ENCODE data around the gene MYBBP1A.

The MYBBP1A gene

DNA sequence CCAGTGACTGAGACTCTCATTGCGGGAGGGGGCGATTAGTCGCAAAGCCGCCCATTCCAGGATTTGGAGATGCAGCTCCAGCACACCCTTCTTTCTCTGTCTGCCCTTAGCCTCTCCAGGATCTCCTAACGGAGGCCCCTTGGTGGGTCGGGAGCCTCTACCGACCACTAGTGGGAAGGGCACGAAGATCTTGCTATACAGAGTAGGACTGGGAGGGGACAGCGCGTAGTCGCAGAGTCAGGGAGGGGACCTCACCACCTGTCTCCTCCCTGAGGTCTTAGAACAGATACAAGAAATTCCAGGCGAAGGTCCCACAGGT is 28.6 kb upstream of the MYBBP1A start:
- no peak for TF ChIP-seq NFIC (IDR thresholded peaks at IDR 0.05)
- no peak for TF ChIP-seq TEAD4 (IDR thresholded peaks at IDR 0.05)
- TF ChIP-seq CEBPB (IDR thresholded peaks at IDR 0.05) = no peak
- TF ChIP-seq, protein P1, sequence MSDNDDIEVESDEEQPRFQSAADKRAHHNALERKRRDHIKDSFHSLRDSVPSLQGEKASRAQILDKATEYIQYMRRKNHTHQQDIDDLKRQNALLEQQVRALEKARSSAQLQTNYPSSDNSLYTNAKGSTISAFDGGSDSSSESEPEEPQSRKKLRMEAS (IDR thresholded peaks at IDR 0.05) = no peak
- TF ChIP-seq EGR1 (IDR thresholded peaks at IDR 0.05) = no peak
- TF ChIP-seq TCF12 (IDR thresholded peaks at IDR 0.05; ENCODE audit: low read depth) = no peak

DNA sequence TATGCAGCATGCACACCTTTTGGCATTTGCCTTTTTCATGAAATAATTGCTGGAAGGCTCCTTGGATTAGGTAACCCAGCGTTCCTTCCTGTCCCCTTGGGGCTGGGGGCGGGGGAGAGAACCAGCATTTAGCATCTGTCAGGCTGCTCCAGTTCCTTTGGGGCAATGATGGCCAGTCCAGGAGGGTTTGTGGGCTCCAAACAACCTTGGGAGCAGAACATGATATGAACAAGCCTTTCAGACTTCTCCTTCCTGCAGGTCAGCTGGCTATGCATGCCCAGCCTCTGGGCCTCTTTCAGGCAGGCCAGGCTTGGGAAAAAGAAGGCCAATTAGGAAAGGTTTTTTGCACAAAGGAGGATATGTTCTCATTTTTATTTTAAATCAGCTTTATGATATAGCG is 28.0 kb upstream of the MYBBP1A start:
- TF ChIP-seq REST (IDR thresholded peaks at IDR 0.05; ENCODE audit: low read depth) = no peak
- TF ChIP-seq TCF12 (IDR thresholded peaks at IDR 0.05; ENCODE audit: low read depth) = no peak
- no peak for TF ChIP-seq EGR1 (IDR thresholded peaks at IDR 0.05)

DNA sequence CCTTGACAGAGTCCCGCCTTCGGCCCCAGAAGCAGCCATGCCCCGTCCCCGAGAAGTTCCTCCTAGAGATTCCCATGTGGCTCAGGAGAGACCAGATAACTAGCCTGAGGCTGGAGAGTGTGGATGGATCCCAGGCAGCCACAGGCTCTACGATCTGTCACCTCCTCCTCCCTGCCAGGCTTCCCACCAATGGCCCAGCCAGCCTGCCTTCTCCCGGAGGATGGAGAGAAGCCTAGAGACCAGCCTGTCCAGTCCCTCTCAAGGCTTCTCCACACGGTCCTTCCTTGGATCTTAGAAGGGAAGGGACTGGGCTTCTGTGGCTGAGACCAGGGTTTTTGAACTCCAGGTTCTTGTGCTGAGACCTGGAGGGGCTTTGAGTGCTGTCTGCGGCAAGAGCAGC is 27.5 kb upstream of the MYBBP1A start:
- no peak for TF ChIP-seq FOXM1 (IDR thresholded peaks at IDR 0.05; ENCODE audit: borderline replicate concordance, low read depth)
- no peak for TF ChIP-seq EP300 (IDR thresholded peaks at IDR 0.05; ENCODE audit: borderline replicate concordance)
- no peak for TF ChIP-seq TEAD4 (IDR thresholded peaks at IDR 0.05)
- no peak for TF ChIP-seq CREB1 (IDR thresholded peaks at IDR 0.05; ENCODE audit: low read depth)
- TF ChIP-seq CEBPB (IDR thresholded peaks at IDR 0.05) = no peak
- TF ChIP-seq TAF1 (IDR thresholded peaks at IDR 0.05; ENCODE audit: low read depth) = no peak
- TF ChIP-seq EGR1 (IDR thresholded peaks at IDR 0.05) = no peak
- TF ChIP-seq, protein P1 (IDR thresholded peaks at IDR 0.05) = no peak
- TF ChIP-seq TCF12 (IDR thresholded peaks at IDR 0.05; ENCODE audit: low read depth) = no peak

DNA sequence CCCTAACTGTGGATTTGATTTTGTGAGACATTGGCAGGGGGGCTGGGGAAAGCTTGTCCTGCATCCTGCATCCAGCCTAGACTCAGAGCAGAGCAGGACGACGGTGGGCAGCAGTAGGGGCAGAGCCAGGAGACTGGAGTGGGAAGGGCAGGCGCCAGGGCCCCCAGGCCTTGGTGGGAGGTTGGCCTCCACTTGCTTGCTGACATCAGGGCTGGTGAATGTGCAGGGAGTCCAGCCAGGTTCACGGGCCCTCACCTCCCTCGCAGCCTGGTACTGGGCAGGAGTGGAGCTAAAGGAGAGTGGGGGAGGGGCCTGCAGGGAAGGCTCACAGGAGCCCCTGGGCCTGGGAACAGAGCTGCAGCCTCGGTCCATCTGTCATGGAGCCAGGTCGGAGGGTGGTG is 26.9 kb upstream of the MYBBP1A start:
- TF ChIP-seq CEBPB (IDR thresholded peaks at IDR 0.05) (no peak), CREB1 (IDR thresholded peaks at IDR 0.05; ENCODE audit: low read depth) (no peak), TCF12 (IDR thresholded peaks at IDR 0.05; ENCODE audit: low read depth) (no peak), YY1 (IDR thresholded peaks at IDR 0.05; ENCODE audit: low read depth) (no peak), EP300 (IDR thresholded peaks at IDR 0.05; ENCODE audit: borderline replicate concordance) (no peak), FOXM1 (IDR thresholded peaks at IDR 0.05; ENCODE audit: borderline replicate concordance, low read depth) (no peak), RAD21 (IDR thresholded peaks at IDR 0.05; ENCODE audit: low read depth) (no peak), TAF1 (IDR thresholded peaks at IDR 0.05; ENCODE audit: low read depth) (no peak), ZBTB7A (IDR thresholded peaks at IDR 0.05; ENCODE audit: low read depth) (no peak), EGR1 (IDR thresholded peaks at IDR 0.05) (no peak)
- TF ChIP-seq, protein P2, sequence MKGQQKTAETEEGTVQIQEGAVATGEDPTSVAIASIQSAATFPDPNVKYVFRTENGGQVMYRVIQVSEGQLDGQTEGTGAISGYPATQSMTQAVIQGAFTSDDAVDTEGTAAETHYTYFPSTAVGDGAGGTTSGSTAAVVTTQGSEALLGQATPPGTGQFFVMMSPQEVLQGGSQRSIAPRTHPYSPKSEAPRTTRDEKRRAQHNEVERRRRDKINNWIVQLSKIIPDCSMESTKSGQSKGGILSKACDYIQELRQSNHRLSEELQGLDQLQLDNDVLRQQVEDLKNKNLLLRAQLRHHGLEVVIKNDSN (IDR thresholded peaks at IDR 0.05) = no peak
- TF ChIP-seq, protein P1 (IDR thresholded peaks at IDR 0.05) = no peak

- no peak for TF ChIP-seq CEBPB (IDR thresholded peaks at IDR 0.05)
- no peak for TF ChIP-seq NFIC (IDR thresholded peaks at IDR 0.05)
- TF ChIP-seq ZBTB7A (IDR thresholded peaks at IDR 0.05; ENCODE audit: low read depth) = no peak
- no peak for TF ChIP-seq CREB1 (IDR thresholded peaks at IDR 0.05; ENCODE audit: low read depth)
- no peak for TF ChIP-seq TCF12 (IDR thresholded peaks at IDR 0.05; ENCODE audit: low read depth)
- TF ChIP-seq, protein P2 (IDR thresholded peaks at IDR 0.05) = no peak
- no peak for TF ChIP-seq EGR1 (IDR thresholded peaks at IDR 0.05)
- no peak for TF ChIP-seq TEAD4 (IDR thresholded peaks at IDR 0.05)
- TF ChIP-seq, protein P1 (IDR thresholded peaks at IDR 0.05) = no peak
- no peak for TF ChIP-seq FOXM1 (IDR thresholded peaks at IDR 0.05; ENCODE audit: borderline replicate concordance, low read depth)
- no peak for TF ChIP-seq YY1 (IDR thresholded peaks at IDR 0.05; ENCODE audit: low read depth)
- no peak for TF ChIP-seq REST (IDR thresholded peaks at IDR 0.05; ENCODE audit: low read depth)
- TF ChIP-seq TAF1 (IDR thresholded peaks at IDR 0.05; ENCODE audit: low read depth) = no peak
- TF ChIP-seq EP300 (IDR thresholded peaks at IDR 0.05; ENCODE audit: borderline replicate concordance) = no peak
- no peak for TF ChIP-seq RAD21 (IDR thresholded peaks at IDR 0.05; ENCODE audit: low read depth)
Observed at GRCh38 chr17:4580291-4580690, 25.1 kb upstream of the MYBBP1A start.

GRCh38 chr17:4579678-4580077 is 24.5 kb upstream of the MYBBP1A start:
- TF ChIP-seq EP300 (IDR thresholded peaks at IDR 0.05; ENCODE audit: borderline replicate concordance) (no peak), FOXM1 (IDR thresholded peaks at IDR 0.05; ENCODE audit: borderline replicate concordance, low read depth) (no peak), REST (IDR thresholded peaks at IDR 0.05; ENCODE audit: low read depth) (no peak), TAF1 (IDR thresholded peaks at IDR 0.05; ENCODE audit: low read depth) (no peak)
- TF ChIP-seq, protein P2 (IDR thresholded peaks at IDR 0.05) = no peak

Measured in Ishikawa (cell line).